Stimulated activated CD8-positive, alpha-beta memory T cell treated with anti-CD3 and anti-CD28 coated beads, Interleukin-4, amount 100 ng/mL, for 1 hour (primary cell): ENCODE measurements around the gene PEX11B.

Experiments
- DNase-seq, 2 donors: peaks; one replicate each; pipeline ENCODE4 v3.0.0-alpha.2; 2020; ENCODE audit warnings: low read depth in 2 of 2, low spot score in 1 of 2

PEX11B gene

GRCh38 chr1:145871994-145872924 lies 46.3 kb downstream of the PEX11B start:
- peak in 1 of 2 donors; percentile 10 for DNase-seq

- DNase-seq: no peak
Measured at GRCh38 chr1:145868232-145868631, 50.3 kb downstream of the PEX11B start.

- no peak for DNase-seq
Measured at GRCh38 chr1:145863282-145864018, 55.1 kb downstream of the PEX11B start.
